Measurements from ENCODE around the gene RPGRIP1L. TPM values are rescaled to one million over a fixed set of nuclear protein-coding genes. Genes with fewer than 3 reads are reported as not detected.

The RPGRIP1L gene
- total and polyA plus RNA-seq, 12 donors, result 2.6 to 11.6 (median 6.6) TPM

DNA sequence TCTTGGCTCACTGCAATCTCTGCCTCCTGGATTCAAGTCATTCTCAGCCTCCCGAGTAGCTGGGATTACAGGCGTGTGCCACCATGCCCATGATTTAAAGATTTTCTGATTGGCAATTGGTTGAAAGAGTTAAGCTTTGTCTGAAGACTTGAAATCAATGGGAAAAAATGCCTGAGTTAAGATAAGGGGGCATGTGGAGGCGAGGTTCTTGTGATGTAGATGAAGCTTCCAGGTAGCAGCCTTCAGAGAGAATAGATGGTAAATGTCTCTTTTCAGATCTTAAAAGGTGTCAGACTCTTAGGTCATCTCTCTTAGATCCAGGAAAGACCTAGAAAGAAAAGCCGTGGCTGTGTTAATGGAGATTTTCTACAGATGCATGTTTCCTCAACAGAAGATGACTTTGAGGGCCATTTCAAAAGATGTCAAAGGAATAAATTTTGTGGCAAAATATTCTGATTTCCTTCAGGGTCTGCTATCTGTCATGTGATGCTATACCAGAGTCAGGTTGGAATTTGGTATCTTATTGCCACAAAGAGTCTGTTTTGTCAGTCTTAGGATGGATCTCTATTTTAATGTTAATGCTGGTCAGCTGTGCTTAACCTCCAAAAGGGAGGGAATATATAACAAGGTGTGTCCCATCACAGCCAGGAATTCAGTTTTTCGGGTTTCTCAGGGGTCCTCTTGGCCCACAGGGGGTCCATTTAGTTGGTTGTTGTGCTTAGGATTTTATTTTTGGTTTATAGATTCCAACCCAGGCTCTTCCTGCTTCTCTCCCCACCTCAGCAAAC lies 142.4 kb downstream of the RPGRIP1L start:
- Histone ChIP-seq H3K27me3 (no peaks in the 10 kb centered on the region), H3K36me3 (replicated peaks in 1 of 2) (no peaks in the 10 kb centered on the region), H3K27ac (no peak overlapping the region), H3K9me3 (replicated peaks in 1 of 3) (no peaks in the 10 kb centered on the region), H3K4me3 (no peak overlapping the region), H3K4me1 (replicated peaks in 1 of 2) (no peaks in the 10 kb centered on the region)
- TF ChIP-seq POLR2A (IDR thresholded peaks at IDR 0.05), result no peak
- TF ChIP-seq, protein P1, sequence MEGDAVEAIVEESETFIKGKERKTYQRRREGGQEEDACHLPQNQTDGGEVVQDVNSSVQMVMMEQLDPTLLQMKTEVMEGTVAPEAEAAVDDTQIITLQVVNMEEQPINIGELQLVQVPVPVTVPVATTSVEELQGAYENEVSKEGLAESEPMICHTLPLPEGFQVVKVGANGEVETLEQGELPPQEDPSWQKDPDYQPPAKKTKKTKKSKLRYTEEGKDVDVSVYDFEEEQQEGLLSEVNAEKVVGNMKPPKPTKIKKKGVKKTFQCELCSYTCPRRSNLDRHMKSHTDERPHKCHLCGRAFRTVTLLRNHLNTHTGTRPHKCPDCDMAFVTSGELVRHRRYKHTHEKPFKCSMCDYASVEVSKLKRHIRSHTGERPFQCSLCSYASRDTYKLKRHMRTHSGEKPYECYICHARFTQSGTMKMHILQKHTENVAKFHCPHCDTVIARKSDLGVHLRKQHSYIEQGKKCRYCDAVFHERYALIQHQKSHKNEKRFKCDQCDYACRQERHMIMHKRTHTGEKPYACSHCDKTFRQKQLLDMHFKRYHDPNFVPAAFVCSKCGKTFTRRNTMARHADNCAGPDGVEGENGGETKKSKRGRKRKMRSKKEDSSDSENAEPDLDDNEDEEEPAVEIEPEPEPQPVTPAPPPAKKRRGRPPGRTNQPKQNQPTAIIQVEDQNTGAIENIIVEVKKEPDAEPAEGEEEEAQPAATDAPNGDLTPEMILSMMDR (IDR thresholded peaks at IDR 0.05), result no peak
- intact Hi-C loops (cut with DNase I), result no loop called here
- DNase-seq, result no peak
- WGBS, 4 donors, result 77 to 85% (median 79%) methylated on average over 5 of the region's 5 CpGs

DNA sequence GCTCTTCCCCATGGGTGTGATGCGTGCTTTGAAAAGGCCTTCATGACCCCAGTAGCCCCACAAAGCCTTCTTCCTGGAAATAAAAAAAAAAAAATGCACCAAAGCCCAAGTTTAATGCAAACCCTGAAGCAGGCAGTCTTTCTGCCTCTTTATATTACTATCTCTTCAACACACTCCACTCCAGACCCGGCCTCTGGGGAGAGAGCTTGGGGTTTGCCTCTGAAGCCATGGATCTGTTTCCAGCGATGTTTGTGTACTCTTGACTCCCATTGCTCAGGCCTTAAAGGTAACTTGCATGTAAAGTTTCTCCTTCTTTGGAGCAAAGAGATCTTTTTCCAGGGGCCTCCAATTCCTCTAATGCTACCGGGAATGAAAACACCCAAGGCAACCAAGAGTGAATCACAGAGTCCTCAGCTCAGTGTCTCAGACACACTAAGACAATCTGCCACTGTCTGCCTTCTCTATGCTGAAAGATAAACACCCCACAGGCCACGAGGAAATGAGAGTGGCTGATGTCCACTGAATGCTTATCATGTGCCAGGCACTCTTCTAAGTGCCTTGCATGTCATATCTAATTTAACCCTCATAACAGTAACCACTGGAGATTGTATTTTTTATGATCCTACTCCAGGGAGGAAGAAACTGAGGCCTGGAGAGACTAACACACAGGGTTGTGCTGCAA lies 144.2 kb downstream of the RPGRIP1L start:
- H3K4me3 ChIP-seq, result no peak overlapping the region
- H3K27me3 ChIP-seq, result no peaks in the 10 kb centered on the region
- H3K36me3 ChIP-seq (replicated peaks in 1 of 2), result no peaks in the 10 kb centered on the region
- DNase-seq, result peak in 1 of 7 donors; percentile 9
- H3K4me1 ChIP-seq (replicated peaks in 1 of 2), result no peaks in the 10 kb centered on the region
- TF ChIP-seq, protein P1 (IDR thresholded peaks at IDR 0.05), result no peak
- TF ChIP-seq POLR2A (IDR thresholded peaks at IDR 0.05), result no peak
- WGBS, 4 donors, result 81 to 90% (median 87%) methylated on average over 4 to 5 of the region's 5 CpGs
- no peaks in the 10 kb centered on the region for H3K9me3 ChIP-seq (replicated peaks in 1 of 3)
- H3K27ac ChIP-seq, result no peak overlapping the region
- intact Hi-C loops (cut with DNase I), result loop anchor here in 1 of 2 donors (10.0 kb wide), 1 partner anchor 325 kb away; no protein-coding TSS in a partner anchor

DNA sequence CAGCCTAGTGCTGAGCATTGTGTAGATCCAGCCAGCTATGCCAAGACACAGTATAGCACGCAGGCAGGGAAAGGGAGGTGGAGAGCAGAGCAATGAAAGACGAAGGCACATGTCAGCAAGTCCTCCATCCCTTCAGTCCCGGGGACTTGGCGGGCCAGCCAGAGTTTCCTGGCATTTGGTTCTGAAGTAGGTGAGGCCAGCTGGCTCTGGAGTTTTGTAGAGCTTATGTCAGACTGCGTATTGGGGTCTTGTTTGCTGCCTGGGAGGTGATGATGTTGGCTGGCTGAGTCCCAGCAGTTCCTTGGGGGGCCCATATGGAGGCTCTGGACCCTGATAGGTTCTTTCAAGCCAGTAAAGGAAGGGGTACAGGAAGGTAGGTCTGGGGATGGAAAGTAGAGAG lies 144.9 kb downstream of the RPGRIP1L start:
- 86 to 96% (median 89%) methylated on average over 5 of the region's 5 CpGs; no CpG with 5 or more reads in 1 of the 4 donors for WGBS, 4 donors

DNA sequence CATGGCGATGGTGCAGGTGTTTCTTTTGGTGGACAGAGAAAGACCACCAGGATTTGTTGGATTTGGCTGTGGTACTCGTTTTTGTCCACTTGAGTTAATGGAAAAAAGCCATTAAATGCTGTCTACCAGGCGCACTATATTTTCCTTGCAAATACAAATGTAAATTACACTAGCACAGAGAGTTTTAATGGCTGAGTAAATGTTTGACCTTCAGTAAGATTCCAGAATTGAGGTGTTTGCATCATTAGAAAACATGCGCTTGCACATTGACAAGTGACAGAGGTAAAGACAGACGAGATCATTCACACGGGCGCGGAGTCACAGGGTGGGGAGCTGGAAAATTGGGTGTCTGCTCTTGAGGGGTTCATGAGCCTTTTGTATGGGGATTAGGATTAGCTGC lies 147.1 kb downstream of the RPGRIP1L start:
- WGBS, 4 donors, result 88 to 94% (median 90%) methylated on average over 8 of the region's 8 CpGs
- Histone ChIP-seq H3K27ac (no peak overlapping the region), H3K9me3 (replicated peaks in 1 of 3) (no peaks in the 10 kb centered on the region), H3K4me3 (no peak overlapping the region), H3K36me3 (replicated peaks in 1 of 2) (no peaks in the 10 kb centered on the region), H3K4me1 (replicated peaks in 1 of 2) (no peaks in the 10 kb centered on the region), H3K27me3 (no peaks in the 10 kb centered on the region)
- DNase-seq, result no peak
- intact Hi-C loops (cut with DNase I), result loop anchor here in 1 of 2 donors (10.0 kb wide), 1 partner anchor 328 kb away; no protein-coding TSS in a partner anchor
- no peak for TF ChIP-seq POLR2A (IDR thresholded peaks at IDR 0.05)
- TF ChIP-seq, protein P1 (IDR thresholded peaks at IDR 0.05), result no peak

More for the DNA sequence above, 144.9 kb downstream of the RPGRIP1L start:
- Histone ChIP-seq H3K4me3 (no peak overlapping the region), H3K27me3 (no peaks in the 10 kb centered on the region), H3K4me1 (replicated peaks in 1 of 2) (no peaks in the 10 kb centered on the region), H3K9me3 (replicated peaks in 1 of 3) (no peaks in the 10 kb centered on the region), H3K27ac (no peak overlapping the region), H3K36me3 (replicated peaks in 1 of 2) (no peaks in the 10 kb centered on the region)
- peak in 1 of 7 donors; percentile 27 for DNase-seq
- intact Hi-C loops (cut with DNase I), result loop anchor here in 1 of 2 donors (10.0 kb wide), 1 partner anchor 326 kb away; no protein-coding TSS in a partner anchor
- no peak for TF ChIP-seq POLR2A (IDR thresholded peaks at IDR 0.05)
- TF ChIP-seq, protein P1 (IDR thresholded peaks at IDR 0.05), result no peak

Measured in adrenal gland (tissue), 12 donors.